ENCODE data around the gene RNASEL.

Gene RNASEL

GRCh38 chr1:182560392-182560984, 28.6 kb downstream of the RNASEL start:
- TF ChIP-seq, protein P1, sequence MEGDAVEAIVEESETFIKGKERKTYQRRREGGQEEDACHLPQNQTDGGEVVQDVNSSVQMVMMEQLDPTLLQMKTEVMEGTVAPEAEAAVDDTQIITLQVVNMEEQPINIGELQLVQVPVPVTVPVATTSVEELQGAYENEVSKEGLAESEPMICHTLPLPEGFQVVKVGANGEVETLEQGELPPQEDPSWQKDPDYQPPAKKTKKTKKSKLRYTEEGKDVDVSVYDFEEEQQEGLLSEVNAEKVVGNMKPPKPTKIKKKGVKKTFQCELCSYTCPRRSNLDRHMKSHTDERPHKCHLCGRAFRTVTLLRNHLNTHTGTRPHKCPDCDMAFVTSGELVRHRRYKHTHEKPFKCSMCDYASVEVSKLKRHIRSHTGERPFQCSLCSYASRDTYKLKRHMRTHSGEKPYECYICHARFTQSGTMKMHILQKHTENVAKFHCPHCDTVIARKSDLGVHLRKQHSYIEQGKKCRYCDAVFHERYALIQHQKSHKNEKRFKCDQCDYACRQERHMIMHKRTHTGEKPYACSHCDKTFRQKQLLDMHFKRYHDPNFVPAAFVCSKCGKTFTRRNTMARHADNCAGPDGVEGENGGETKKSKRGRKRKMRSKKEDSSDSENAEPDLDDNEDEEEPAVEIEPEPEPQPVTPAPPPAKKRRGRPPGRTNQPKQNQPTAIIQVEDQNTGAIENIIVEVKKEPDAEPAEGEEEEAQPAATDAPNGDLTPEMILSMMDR (IDR thresholded peaks at IDR 0.05; ENCODE audit: low read depth, low read length): no peak
- in situ Hi-C loops (cut with HindIII; ENCODE audit: low sequenced_read_pairs): no loop called here
- DNase-seq (ENCODE audit: low read depth, low spot score): no peak

DNA sequence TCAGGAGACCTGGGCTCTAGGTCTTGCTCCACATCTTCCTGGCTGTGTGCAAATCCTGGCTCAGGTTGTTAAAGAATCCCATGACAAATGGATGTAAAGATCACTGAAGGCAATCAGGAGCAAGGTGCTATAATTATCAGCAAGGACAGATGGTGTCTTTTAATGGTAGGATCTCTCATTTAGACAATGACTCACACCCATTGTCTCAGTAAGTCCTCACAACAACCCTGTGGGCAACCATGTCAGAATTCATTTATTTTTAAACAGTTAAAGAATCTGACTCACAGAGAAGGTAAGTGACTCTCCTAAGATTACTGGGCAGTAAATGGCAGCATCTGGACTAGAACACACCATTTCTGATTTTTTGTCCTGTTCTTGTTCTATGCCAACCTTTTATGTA, 32.8 kb downstream of the RNASEL start:
- in situ Hi-C loops (cut with HindIII; ENCODE audit: low sequenced_read_pairs): no loop called here
- TF ChIP-seq, protein P1 (IDR thresholded peaks at IDR 0.05; ENCODE audit: low read depth, low read length): no peak
- DNase-seq (ENCODE audit: low read depth, low spot score): no peak
- no peak overlapping the region for H3K4me3 ChIP-seq (ENCODE audit: low read depth, low read length)

More at GRCh38 chr1:182560392-182560984, 28.6 kb downstream of the RNASEL start:
- H3K4me3 ChIP-seq (ENCODE audit: low read depth, low read length): no peak overlapping the region

GRCh38 chr1:182555493-182555892, 33.6 kb downstream of the RNASEL start:
- in situ Hi-C loops (cut with HindIII; ENCODE audit: low sequenced_read_pairs): no loop called here
- no peak for DNase-seq (ENCODE audit: low read depth, low spot score)
- TF ChIP-seq, protein P1 (IDR thresholded peaks at IDR 0.05; ENCODE audit: low read depth, low read length): no peak
- H3K4me3 ChIP-seq (ENCODE audit: low read depth, low read length): no peak overlapping the region

- DNase-seq (ENCODE audit: low read depth, low spot score): no peak
- in situ Hi-C loops (cut with HindIII; ENCODE audit: low sequenced_read_pairs): no loop called here
- H3K4me3 ChIP-seq (ENCODE audit: low read depth, low read length): no peak overlapping the region
- TF ChIP-seq, protein P1 (IDR thresholded peaks at IDR 0.05; ENCODE audit: low read depth, low read length): no peak
Observed at GRCh38 chr1:182552527-182552926, 36.5 kb downstream of the RNASEL start.

GRCh38 chr1:182549811-182550210, 39.2 kb downstream of the RNASEL start:
- H3K4me3 ChIP-seq (ENCODE audit: low read depth, low read length): no peak overlapping the region
- TF ChIP-seq, protein P1 (IDR thresholded peaks at IDR 0.05; ENCODE audit: low read depth, low read length): no peak
- DNase-seq (ENCODE audit: low read depth, low spot score): no peak
- in situ Hi-C loops (cut with HindIII; ENCODE audit: low sequenced_read_pairs): no loop called here

DNA sequence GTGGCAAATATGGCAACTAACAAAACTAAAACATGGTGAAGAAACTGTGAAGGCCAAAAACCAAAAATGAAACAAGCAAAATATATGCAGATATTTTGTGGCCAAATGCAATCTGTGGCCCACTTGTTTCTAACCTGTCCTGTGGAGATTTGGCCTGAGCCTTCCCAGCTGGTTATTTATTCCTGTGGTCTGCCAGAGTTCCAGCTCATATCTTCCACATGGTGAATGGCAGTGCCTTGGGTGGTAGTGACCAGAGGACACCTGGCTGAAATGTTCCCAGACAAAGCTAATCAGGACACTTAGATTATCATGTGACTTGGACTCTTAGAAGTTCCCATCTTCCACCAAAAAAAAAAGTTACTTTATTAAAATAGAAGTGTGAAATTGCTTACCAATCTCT, 39.7 kb downstream of the RNASEL start:
- H3K4me3 ChIP-seq (ENCODE audit: low read depth, low read length): no peak overlapping the region
- no peak for DNase-seq (ENCODE audit: low read depth, low spot score)
- TF ChIP-seq, protein P1 (IDR thresholded peaks at IDR 0.05; ENCODE audit: low read depth, low read length): no peak
- in situ Hi-C loops (cut with HindIII; ENCODE audit: low sequenced_read_pairs): no loop called here

Data from astrocyte of the spinal cord (primary cell).